8988T (cell line): ENCODE results near the gene CD99L2.
"Not testable (repeated sequence)": the region's sequence is repeated elsewhere in the genome, so short reads cannot be mapped to it uniquely, and the experiment has no call there.

ENCODE experiments used
- DNase-seq: peaks from one replicate; pipeline ENCODE4 v3.0.0; 2011

Gene CD99L2

DNA sequence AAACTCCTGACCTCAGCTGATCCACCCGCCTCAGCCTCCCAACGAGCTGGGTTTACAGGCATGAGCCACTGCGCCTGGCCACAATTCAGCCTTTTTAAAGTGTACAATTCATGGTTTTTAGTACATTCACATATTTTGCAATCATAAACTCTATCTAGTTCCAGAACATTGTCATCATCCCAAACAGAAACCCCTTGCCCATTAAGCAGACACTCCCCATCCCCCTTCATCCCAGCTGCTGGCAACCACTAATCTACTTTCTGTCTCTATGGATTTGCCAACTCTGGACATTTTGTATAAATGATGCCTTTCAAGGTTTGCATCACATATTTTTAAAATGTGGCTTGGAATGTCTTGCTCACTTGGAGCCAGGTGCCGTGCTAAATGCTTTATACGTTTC lies 4.5 kb downstream of the CD99L2 start:
- no peak for DNase-seq

DNA sequence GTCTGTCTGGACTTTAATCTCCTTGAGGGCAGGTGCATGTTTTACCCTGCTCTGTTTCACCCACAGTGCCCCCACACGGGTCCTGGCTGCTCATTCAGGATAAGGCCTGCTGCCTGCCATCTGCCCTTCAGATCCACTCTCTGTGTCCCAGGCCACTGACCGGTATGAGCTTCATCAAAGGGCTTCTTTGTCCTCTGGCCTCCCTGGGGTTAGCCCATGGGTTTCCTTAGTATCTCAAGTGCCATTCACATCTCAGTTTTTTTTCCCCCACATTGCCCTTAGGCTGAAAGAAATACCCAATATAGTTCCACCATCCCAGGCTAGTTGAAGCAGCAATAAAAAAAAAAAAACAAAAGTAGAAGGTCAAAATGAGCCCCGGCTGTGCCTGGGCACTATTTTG lies 9.3 kb downstream of the CD99L2 start:
- no peak for DNase-seq

DNA sequence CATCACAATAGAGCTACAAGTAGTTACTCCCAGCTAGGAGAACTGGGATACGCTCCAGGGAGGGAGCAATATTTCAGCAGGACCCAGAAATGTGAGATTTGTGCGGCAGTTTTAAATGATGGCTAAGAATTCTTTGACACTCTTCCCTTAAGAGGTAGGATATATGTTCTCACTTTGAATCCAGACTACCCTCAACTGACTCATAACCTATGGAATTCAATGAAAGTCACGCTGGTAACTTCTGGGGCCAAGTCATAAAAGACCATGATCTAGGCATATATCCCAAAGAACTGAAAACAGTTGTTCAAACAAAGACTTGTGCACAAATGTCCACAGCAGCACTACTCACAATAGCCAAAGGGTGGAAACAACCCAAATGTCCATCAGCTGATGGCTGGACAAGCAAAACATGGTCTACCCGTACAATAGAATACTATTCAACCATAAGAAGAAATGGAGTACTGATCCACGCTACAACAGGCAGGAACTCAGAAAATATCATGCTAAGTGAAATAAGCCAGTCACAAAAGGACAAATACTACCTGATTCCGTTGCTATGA lies 10.5 kb downstream of the CD99L2 start:
- no peak for DNase-seq

DNA sequence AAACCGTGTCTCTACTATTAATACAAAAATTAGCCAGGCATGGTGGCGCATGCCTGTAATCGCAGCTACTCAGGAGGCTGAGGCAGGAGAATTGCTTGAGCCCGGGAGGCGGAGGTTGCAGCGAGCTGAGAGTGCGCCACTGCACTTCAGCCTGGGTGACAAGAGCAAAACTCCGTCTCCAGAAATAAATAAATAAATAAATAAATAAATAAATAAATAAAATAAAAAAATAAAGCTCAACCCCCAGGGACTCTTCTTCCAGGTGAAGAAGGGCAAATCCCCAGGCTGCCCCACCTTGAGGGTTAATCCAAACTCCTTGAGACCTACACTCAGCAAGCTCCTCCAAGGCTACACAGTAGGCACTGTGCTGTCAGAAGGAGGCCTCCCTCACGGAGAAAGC lies 11.2 kb downstream of the CD99L2 start:
- not testable (repeated sequence) for DNase-seq

DNA sequence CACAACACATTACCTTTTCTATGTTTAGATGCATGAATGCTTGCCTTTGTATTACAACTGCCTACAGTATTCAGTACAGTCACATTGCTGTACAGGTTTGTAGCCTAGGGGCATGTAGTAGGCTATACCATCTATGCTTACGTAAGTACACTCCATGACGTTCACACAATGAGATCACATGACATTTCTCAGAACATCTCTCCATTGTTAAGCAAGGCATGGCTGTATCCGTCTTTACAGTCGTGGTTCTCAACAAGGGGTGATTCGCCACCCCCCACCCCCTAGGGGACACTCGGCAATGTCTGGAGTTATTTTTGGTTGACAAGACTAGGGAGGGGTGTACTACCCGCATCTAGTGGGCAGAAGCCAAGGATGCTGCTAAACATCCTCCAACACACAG lies 12.1 kb downstream of the CD99L2 start:
- no peak for DNase-seq

DNA sequence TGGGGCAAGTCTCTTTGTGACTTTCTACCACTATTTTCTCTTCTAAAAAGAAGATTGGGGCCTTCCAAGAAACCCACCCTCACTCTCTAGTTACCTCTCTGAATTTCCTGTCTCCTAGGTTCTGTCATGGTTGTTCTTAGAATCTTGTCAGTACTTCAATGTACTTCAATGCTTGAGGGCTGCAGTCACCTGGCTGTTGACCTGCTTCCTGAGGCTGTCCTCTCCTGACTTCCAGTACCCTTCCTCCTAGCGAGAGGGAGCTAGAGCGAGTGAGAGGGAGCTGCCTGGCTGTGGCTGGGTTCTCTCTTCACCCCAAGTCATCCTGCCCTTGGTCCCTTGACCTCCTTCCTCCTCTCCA lies 17.7 kb downstream of the CD99L2 start:
- no peak for DNase-seq

DNA sequence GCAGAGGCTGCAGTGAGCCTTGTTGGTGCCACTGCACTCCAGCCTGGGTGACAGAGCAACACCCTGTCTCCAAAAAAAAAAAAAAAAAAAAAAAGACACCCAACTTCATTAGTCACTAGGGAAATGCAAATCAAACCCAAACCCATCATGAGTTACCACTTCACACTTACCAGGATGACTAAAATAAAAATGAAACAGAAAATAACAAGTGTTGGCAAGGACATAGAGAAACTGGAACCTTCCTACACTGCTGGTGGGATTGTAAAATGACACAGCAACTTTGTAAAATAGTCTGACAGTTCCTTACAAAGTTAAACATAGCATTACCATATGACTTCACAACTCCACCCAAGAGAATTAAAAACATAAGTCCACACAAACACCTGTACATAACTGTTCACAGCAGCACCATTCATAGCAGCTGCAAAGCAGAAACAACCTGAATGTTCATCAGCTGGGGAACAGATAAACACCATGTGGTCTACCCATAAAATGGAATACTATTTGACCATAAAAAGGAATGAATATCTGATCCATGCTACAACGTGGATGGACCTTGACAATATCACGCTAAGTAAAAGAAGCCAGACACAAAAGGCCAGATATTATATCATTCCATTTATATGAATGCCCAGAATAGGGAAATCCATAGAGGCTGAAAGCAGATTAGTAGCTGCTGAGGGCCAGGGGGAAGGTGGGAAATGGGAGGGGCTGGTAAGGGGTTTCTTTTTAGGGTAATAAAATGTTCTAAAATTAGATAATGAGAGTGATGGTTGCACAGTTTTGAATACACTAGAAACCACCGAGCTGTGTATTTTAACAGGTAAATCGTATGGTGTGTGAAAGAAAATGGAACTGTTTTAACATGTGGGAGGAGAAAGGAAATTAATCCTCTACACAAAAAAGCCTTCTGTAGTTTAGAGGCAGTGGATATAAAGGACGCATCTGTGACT lies 18.3 kb downstream of the CD99L2 start:
- no peak for DNase-seq

DNA sequence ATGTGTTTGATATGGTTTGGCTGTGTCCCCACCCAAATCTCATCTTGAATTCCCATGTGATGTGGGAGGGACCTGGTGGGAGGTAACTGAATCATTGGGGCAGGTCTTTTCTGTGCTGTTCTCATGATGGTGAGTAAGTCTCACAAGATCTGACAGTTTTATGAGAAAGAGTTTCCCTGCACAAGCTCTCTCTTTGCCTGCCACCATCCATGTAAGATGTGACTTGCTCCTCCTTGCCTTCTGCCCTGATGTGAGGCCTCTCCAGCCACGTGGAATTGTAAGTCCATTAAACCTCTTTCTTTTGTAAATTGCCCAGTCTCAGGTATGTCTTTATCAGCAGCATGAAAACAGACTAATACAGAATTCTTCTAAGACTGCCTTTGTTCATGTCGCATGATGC lies 22.8 kb downstream of the CD99L2 start:
- DNase-seq: not testable (repeated sequence)

DNA sequence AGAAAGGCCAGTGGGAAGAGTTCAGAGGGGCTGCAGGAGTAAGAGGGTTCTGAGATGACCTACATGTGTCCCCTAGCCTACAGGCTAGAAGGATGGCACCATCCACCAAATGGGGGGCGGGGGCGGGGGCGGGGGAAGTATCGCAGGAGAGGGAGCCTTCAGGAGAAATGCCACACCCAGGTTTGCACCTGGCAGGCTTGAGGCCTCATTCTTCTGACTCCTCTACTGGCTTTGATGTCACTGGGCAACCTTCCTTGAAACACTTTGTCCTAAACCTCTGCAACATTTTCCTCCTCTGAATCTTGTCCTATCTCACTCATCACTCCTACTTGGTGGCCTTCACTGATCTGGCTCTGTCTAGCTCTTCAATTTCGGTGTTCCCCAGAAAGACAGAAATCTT lies 24.0 kb downstream of the CD99L2 start:
- DNase-seq: no peak

DNA sequence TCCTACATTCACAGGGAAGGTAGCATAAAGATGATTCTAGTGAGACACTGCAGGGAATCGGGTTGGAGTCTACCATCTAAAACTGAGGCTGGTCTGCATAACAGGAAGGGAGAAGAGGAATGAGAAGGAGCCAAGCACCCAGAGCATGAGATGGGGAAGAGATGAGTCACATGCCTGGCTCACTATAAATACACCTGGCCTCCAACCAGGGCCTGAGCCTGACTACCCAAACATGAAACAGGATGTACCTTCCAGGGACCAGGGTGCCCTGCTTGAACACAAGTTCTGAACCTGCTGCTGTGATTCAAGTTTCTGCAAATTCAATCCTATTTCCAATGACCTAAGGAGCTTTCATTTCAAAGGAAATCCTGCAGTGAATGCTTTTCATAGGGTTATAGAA lies 24.9 kb downstream of the CD99L2 start:
- no peak for DNase-seq

DNA sequence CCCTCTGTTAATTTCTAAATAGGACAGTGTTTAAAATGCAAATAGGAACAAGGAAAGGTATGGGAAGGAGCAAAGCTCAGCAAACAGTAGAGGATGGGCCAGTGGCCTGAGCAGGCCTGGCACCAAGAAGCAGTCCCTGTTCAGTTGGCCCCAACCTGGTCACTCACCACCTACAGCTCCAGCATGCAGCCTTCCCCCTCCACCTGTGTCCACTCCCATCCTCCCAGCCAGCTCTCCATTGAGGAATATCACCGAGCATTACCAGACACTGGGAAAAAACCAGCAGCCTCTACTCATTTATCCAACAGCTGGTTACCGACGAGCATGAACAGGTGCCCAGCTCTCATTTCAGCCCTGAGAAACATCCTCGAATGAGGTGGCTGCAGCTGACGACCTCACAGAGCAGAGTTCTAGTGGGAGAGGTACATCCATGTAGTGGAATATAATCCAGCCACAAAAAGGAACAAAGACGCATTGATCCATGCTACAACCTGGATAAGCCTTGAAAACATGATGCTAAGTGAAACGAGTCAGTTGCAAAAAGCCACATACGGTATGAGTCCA lies 25.6 kb downstream of the CD99L2 start:
- no peak for DNase-seq

DNA sequence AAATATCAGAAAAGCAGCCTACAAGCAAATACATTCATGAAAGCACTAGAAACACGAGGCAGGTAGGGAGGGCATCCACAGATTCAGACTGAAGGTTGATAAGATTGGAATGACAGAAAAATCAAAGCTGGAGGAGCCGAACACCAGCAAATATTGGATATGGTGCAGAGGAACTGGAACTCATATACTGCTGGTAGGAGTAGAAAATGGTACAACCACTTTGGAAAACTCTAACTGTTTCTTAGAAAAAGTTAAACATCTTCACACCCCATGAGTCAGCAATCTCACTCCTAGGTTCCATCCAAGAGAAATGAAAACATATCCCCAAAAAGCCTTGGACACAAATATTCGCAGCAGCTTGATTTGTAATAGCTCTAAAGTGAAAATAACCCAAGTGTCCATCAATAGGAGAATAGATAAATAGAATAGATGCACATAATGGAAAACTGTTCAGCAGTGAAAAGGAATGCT lies 27.1 kb downstream of the CD99L2 start:
- DNase-seq: no peak

DNA sequence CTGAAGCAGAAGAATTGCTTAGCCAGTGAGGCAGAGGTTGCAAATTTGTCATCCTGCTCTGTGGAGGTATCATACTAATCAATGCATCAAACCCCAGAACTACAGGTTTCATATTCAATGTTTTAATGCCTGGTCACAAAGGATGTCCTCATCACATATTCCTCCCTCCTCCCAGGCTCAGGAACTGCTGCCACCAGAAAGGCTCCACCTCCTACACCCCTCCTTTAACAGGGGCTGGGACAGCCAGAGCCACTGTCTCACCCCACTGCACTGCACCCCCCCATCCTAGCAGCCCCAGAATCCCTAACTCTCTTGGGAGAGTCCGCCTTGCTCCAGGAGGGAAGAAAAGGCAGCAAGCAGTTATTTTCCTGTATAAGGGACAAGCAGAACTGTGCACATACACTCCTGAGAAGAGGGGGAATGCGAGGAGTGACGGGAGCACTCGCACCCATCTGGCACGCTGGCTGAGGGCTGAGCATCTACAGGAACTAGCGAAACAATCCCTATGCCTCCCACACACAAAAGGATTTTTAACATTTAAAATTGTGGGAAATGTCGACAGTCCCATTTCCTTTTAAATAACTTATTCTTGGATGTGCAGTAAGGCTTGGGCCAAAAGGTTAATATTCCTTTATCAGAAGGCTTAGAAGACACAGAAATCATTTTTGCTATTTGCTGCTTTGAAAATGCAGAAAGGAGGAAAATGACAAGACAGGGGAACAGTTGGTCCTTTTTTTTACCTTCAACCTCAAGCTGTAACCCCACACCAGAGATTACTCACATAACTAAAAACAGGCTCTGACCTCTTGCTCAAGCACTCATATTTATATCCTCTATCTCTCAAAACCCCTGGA lies 27.8 kb downstream of the CD99L2 start:
- DNase-seq: no peak

DNA sequence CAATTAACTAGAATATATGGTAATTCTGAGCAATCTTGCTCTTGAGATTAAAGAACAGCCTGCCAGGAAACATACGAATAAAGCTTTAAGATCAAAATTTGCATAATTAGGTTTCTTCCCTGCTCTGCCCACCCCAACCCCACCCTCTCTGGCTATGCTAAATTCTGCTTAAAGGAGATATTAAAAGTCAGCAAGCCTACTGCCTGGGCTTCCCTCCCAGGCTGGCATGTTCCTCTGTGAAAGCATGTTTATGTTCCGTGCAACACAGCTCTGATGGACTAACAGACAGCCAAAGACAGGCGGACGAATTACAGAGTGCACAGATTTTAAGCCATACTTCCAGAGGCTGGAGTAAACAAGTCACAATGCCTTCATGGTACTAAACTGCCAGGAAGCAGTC lies 28.4 kb downstream of the CD99L2 start:
- no peak for DNase-seq

DNA sequence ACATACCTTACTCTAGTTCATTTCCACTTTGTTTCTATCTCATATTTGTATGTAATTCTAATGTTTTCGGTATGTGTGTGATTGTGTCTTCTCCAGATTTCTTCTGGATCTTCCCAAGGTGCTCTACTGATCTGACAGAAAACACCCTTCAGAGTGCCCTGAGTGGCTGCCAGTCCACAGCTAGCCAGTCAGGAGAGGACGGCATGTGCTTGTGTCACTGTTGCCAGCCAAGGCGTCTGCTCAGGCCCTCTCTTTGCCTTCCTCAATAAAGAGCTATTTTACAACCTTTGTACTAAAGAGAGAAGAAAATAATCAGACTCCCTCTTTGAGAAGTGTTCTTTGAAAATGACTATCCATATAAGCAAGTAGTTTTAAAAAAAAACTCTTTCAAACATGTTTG lies 29.0 kb downstream of the CD99L2 start:
- DNase-seq: no peak

DNA sequence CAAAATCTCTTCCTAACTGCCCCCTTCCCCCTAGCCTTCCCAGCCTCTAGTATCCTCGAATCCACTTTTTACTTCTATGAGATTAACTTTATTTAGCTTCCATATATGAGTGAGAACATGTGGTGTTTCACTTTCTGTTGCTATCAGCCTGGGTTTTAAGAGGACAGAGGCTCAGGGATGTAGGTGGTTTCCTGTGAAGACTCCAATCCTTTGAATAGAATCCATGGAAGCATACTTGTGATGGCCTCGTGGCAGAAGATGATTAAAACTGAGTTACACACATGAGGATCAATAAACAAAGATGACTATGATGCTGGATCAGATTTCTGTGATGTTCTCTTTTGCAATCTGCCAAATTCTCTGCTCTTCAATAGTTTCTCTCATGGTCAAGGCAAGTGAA lies 29.8 kb downstream of the CD99L2 start:
- no peak for DNase-seq

DNA sequence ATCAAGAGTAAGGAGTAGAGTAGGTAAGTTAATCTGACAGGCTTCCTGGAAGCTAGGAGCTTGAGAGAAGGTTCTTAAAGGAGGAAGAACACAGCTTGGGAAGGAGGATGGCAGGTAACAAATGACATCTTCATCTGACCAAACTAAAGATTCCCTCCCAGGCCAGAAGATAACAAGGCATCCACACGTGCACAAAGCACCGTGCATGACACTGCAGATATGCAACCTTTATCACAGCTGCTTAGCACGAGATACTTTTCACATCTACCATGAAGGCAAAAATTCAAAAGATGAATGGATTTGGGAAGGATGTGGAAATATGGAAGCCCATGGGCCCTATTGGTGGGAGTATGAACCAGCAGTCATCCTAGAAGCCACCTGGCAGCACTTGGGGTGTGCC lies 34.3 kb downstream of the CD99L2 start:
- no peak for DNase-seq

DNA sequence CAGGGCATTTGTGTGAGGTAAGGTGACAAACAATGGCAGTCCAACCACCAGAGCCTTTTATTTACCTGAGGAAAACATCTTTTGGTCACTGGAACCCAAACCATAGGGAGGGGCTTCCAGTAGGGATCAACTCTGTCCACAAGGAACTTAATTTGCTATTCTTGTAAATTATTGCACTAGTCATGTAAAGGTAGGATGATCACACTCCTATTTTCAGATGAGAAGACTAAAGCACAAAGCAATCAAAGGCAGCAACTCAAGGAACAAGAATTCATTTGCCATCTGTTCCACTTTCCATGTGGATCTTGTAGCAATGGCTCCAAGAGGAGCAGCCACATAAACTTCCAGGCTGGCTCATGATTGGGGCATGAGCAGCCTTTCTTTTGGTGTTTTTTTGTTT lies 35.3 kb downstream of the CD99L2 start:
- DNase-seq: no peak

DNA sequence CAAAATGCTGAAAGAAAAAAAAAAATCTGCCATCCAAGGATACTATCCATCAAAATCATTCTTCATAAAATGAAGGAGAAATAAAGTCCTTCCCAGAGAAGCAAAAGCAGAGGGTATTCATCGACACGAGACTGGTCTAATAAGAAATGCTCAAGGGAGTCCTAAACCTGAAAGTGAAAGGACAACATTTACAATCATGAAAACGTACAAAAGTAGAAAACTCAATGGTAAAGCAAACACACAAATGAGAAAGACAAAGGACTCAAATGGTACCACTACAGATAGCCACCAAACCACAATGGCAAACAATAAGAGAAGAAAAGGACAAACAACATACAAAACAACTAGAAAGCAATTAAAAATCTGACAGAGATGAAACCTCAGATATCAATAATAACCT lies 41.0 kb downstream of the CD99L2 start:
- no peak for DNase-seq

DNA sequence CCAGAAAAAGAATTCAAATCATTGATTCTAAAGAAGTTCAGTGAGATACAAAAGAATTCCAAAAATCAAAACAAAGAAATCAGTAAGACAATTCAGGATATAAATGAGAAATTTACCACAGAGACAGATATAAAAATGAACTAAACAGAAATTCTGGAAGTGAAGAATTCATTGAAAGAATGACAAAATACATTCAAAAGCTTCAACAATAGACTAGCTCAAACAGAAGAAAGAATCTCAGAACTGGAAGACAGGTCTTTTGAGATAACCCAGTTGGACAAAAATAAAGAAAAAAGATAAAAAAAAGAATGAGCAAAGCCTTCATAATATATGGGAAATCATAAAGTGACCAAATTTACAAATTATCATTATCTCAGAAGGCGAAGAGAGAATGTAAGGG lies 41.7 kb downstream of the CD99L2 start:
- no peak for DNase-seq

DNA sequence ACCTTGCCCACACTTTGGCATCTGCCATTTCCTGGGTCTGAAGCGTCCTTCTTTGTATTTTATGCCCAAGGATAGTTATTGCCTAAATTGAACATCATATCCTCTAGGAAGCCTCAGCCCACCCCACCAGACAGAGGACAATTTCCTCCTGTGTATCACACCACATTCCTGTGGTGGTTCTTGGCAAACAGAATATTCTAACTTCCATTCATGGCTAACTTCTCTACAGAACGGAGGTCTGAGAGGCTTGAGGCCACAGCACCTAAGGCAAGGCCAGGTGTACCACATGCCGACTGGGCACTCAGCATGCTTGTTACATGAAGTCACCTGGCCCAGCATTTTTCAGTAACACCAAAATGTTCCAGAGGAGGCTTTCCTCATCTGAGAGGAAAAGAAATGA lies 42.4 kb downstream of the CD99L2 start:
- no peak for DNase-seq

DNA sequence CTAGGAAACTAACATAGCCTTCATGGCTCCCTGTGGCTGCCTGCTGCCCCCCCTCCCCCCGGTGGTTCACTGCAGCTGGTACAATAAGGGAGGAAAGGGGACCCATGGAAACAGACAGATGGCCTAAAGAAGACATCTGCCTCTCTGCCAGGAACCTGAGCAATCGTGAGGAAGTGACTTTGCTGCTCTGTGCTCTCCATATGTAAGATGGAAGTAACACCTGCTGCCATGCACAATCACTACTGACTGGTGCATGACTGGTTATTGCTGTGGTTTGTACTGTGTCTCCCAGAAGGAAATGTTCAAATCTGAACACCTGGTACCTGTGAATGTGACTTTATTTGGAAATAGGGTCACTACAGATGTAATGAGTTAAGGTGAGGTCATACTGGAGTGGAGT lies 43.6 kb downstream of the CD99L2 start:
- no peak for DNase-seq

DNA sequence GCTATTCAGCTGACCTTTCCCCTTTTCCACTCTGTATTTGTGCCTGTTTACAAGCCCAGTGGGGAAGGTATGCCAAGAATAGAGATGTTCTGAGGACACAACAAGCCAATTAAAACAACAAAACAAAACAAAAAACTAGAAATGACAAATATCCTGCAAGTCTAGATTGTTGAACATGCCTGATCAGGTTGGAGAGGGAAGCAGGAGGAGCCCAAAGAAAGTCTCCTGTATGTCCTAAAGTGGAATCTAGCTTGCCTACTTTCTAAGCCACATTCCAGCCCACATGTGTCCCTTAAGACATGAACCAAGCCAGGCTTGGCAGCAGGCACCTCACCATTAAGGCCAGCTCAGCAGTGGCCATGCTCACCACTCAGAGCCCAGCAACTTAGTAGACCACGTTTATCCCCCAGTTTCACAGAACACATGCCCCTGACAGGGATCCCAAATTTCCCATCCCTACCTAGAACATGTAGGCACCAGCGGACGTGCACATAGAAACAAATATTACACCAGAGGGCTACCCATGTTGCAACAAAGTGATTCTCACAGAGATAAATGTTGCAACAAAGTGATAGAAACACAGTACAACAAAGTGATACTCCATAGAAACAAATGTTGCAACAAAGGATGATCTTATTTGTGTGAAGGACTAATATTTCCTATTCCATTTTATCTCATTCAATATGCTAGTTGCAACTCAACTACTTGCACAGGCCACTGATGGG lies 48.3 kb downstream of the CD99L2 start:
- no peak for DNase-seq
